Activated T-cell treated with anti-CD3 and anti-CD28 coated beads, Interleukin-2, amount 50 U/mL, for 24 hours (primary cell): ENCODE measurements around the gene RALGAPA2.

Source experiments
- DNase-seq: peaks from one replicate; pipeline ENCODE4 v3.0.0-alpha.2; 2020
- H3K27ac Mint-ChIP-seq: 2 replicates; pipeline ENCODE4 v1.8.0; 2020; ENCODE audit warnings: mild to moderate bottlenecking, mixed read lengths
- H3K27me3 Mint-ChIP-seq: 2 replicates; pipeline ENCODE4 v1.8.0; 2020; ENCODE audit warnings: mixed read lengths
- H3K36me3 Mint-ChIP-seq: 2 replicates; pipeline ENCODE4 v1.8.0; 2020; ENCODE audit warnings: low read depth, mixed read lengths
- H3K4me1 Mint-ChIP-seq: 2 replicates; pipeline ENCODE4 v1.8.0; 2020; ENCODE audit warnings: low read depth, mixed read lengths
- H3K4me3 Mint-ChIP-seq: 2 replicates; pipeline ENCODE4 v1.8.0; 2020; ENCODE audit warnings: mild to moderate bottlenecking, moderate library complexity, mixed read lengths
- H3K9me3 Mint-ChIP-seq: 2 replicates; pipeline ENCODE4 v1.8.0; 2020; ENCODE audit warnings: mixed read lengths

The RALGAPA2 gene

GRCh38 chr20:20480689-20481088 is 231.8 kb downstream of the RALGAPA2 start:
- H3K9me3 Mint-ChIP-seq = peaks cover 3% of the 10 kb centered on the region
- peaks cover 53% of the 10 kb centered on the region for H3K4me1 Mint-ChIP-seq
- peak overlapping the region; percentile 28 for H3K4me3 Mint-ChIP-seq
- H3K27ac Mint-ChIP-seq = peak overlapping the region; percentile 95
- DNase-seq = no peak
- no peaks in the 10 kb centered on the region for H3K27me3 Mint-ChIP-seq
- H3K36me3 Mint-ChIP-seq = peaks cover 66% of the 10 kb centered on the region

- Mint-ChIP-seq H3K27me3 (no peaks in the 10 kb centered on the region), H3K27ac (peak overlapping the region; percentile 95)
Observed at GRCh38 chr20:20480126-20480525, 232.3 kb downstream of the RALGAPA2 start.

GRCh38 chr20:20477444-20478041 is 234.9 kb downstream of the RALGAPA2 start:
- H3K27me3 Mint-ChIP-seq = no peaks in the 10 kb centered on the region
- H3K4me3 Mint-ChIP-seq = no peak overlapping the region
- DNase-seq = no peak
- H3K4me1 Mint-ChIP-seq = peaks cover 35% of the 10 kb centered on the region
- no peak overlapping the region for H3K27ac Mint-ChIP-seq
- H3K9me3 Mint-ChIP-seq = peaks cover 3% of the 10 kb centered on the region
- peaks cover 58% of the 10 kb centered on the region for H3K36me3 Mint-ChIP-seq

More at GRCh38 chr20:20480126-20480525, 232.3 kb downstream of the RALGAPA2 start:
- Mint-ChIP-seq H3K4me3 (no peak overlapping the region), H3K9me3 (peaks cover 3% of the 10 kb centered on the region), H3K36me3 (peaks cover 68% of the 10 kb centered on the region), H3K4me1 (peaks cover 52% of the 10 kb centered on the region)
- no peak for DNase-seq

- Mint-ChIP-seq H3K27me3 (no peaks in the 10 kb centered on the region), H3K27ac (no peak overlapping the region), H3K36me3 (peaks cover 58% of the 10 kb centered on the region), H3K4me1 (peaks cover 25% of the 10 kb centered on the region), H3K9me3 (peaks cover 3% of the 10 kb centered on the region), H3K4me3 (no peak overlapping the region)
- DNase-seq = no peak
Observed at GRCh38 chr20:20476504-20476903, 235.9 kb downstream of the RALGAPA2 start.

GRCh38 chr20:20473657-20474056 is 238.8 kb downstream of the RALGAPA2 start:
- Mint-ChIP-seq H3K4me3 (no peak overlapping the region), H3K36me3 (peaks cover 52% of the 10 kb centered on the region), H3K9me3 (no peaks in the 10 kb centered on the region), H3K4me1 (peaks cover 5% of the 10 kb centered on the region), H3K27ac (no peak overlapping the region), H3K27me3 (no peaks in the 10 kb centered on the region)
- no peak for DNase-seq

- Mint-ChIP-seq H3K27ac (no peak overlapping the region), H3K27me3 (no peaks in the 10 kb centered on the region), H3K9me3 (no peaks in the 10 kb centered on the region), H3K4me3 (no peak overlapping the region), H3K36me3 (peaks cover 53% of the 10 kb centered on the region), H3K4me1 (peaks cover 6% of the 10 kb centered on the region)
- no peak for DNase-seq
Observed at GRCh38 chr20:20472684-20473274, 239.7 kb downstream of the RALGAPA2 start.

GRCh38 chr20:20466341-20466879 is 246.0 kb downstream of the RALGAPA2 start:
- H3K9me3 Mint-ChIP-seq = no peaks in the 10 kb centered on the region
- H3K4me3 Mint-ChIP-seq = no peak overlapping the region
- no peak for DNase-seq
- no peaks in the 10 kb centered on the region for H3K27me3 Mint-ChIP-seq
- H3K27ac Mint-ChIP-seq = peak overlapping the region; percentile 78
- peaks cover 39% of the 10 kb centered on the region for H3K4me1 Mint-ChIP-seq
- peaks cover 57% of the 10 kb centered on the region for H3K36me3 Mint-ChIP-seq

GRCh38 chr20:20465252-20465651 is 247.2 kb downstream of the RALGAPA2 start:
- Mint-ChIP-seq H3K9me3 (no peaks in the 10 kb centered on the region), H3K4me1 (peaks cover 39% of the 10 kb centered on the region), H3K27me3 (no peaks in the 10 kb centered on the region), H3K27ac (no peak overlapping the region), H3K36me3 (peaks cover 62% of the 10 kb centered on the region), H3K4me3 (no peak overlapping the region)
- no peak for DNase-seq

GRCh38 chr20:20463933-20464374 is 248.5 kb downstream of the RALGAPA2 start:
- no peaks in the 10 kb centered on the region for H3K27me3 Mint-ChIP-seq
- DNase-seq = no peak
- H3K9me3 Mint-ChIP-seq = no peaks in the 10 kb centered on the region
- no peak overlapping the region for H3K27ac Mint-ChIP-seq
- peaks cover 64% of the 10 kb centered on the region for H3K36me3 Mint-ChIP-seq
- H3K4me3 Mint-ChIP-seq = no peak overlapping the region
- H3K4me1 Mint-ChIP-seq = peaks cover 36% of the 10 kb centered on the region

- DNase-seq = no peak
- Mint-ChIP-seq H3K27me3 (no peaks in the 10 kb centered on the region), H3K4me1 (peaks cover 41% of the 10 kb centered on the region), H3K36me3 (peaks cover 63% of the 10 kb centered on the region), H3K9me3 (no peaks in the 10 kb centered on the region), H3K27ac (no peak overlapping the region), H3K4me3 (no peak overlapping the region)
Observed at GRCh38 chr20:20462185-20462584, 250.3 kb downstream of the RALGAPA2 start.

- H3K4me1 Mint-ChIP-seq = peaks cover 42% of the 10 kb centered on the region
- no peak overlapping the region for H3K4me3 Mint-ChIP-seq
- H3K9me3 Mint-ChIP-seq = no peaks in the 10 kb centered on the region
- H3K27me3 Mint-ChIP-seq = no peaks in the 10 kb centered on the region
- no peak for DNase-seq
- peaks cover 65% of the 10 kb centered on the region for H3K36me3 Mint-ChIP-seq
- peak overlapping the region; percentile 13 for H3K27ac Mint-ChIP-seq
Observed at GRCh38 chr20:20461551-20461950, 250.9 kb downstream of the RALGAPA2 start.

GRCh38 chr20:20459726-20460125 is 252.7 kb downstream of the RALGAPA2 start:
- Mint-ChIP-seq H3K27ac (no peak overlapping the region), H3K4me3 (no peak overlapping the region), H3K4me1 (peaks cover 46% of the 10 kb centered on the region), H3K27me3 (no peaks in the 10 kb centered on the region), H3K9me3 (no peaks in the 10 kb centered on the region), H3K36me3 (peaks cover 72% of the 10 kb centered on the region)
- DNase-seq = no peak

- no peaks in the 10 kb centered on the region for H3K27me3 Mint-ChIP-seq
- H3K4me3 Mint-ChIP-seq = no peak overlapping the region
- peaks cover 76% of the 10 kb centered on the region for H3K36me3 Mint-ChIP-seq
- peaks cover 55% of the 10 kb centered on the region for H3K4me1 Mint-ChIP-seq
- peak overlapping the region; percentile 66 for H3K27ac Mint-ChIP-seq
- no peaks in the 10 kb centered on the region for H3K9me3 Mint-ChIP-seq
- no peak for DNase-seq
Observed at GRCh38 chr20:20457392-20458126, 254.9 kb downstream of the RALGAPA2 start.

GRCh38 chr20:20456741-20457140 is 255.7 kb downstream of the RALGAPA2 start:
- Mint-ChIP-seq H3K4me3 (no peak overlapping the region), H3K4me1 (peaks cover 59% of the 10 kb centered on the region), H3K9me3 (no peaks in the 10 kb centered on the region), H3K36me3 (peaks cover 77% of the 10 kb centered on the region), H3K27ac (no peak overlapping the region), H3K27me3 (no peaks in the 10 kb centered on the region)
- no peak for DNase-seq

GRCh38 chr20:20455926-20456325 is 256.5 kb downstream of the RALGAPA2 start:
- Mint-ChIP-seq H3K4me1 (peaks cover 59% of the 10 kb centered on the region), H3K9me3 (no peaks in the 10 kb centered on the region), H3K27ac (peak overlapping the region; percentile 34), H3K4me3 (peak overlapping the region; percentile 16), H3K36me3 (peaks cover 74% of the 10 kb centered on the region), H3K27me3 (no peaks in the 10 kb centered on the region)
- DNase-seq = no peak
